ENCODE results near the gene CLIC5. TPM values are rescaled to one million over a fixed set of nuclear protein-coding genes. Genes with fewer than 3 reads are reported as not detected.

Gene CLIC5
- total and polyA plus RNA-seq, 12 donors: 28.1 to 372 (median 301) TPM

- H3K4me1 ChIP-seq: peaks cover 0 to 13% (median 3%) of the 10 kb centered on the region in 9 donors
- peak overlapping the region in 1 of 10 donors; percentile 11 for H3K27ac ChIP-seq
- WGBS, 2 donors: 61 to 71% methylated on average over 1 of the region's 1 CpG
- no peaks in the 10 kb centered on the region for H3K27me3 ChIP-seq
- intact Hi-C loops (cut with DNase I): loop anchor here in 2 of 10 donors (10.0 kb wide), 1 partner anchor 125 kb away; no protein-coding TSS in a partner anchor
- H3K4me3 ChIP-seq: no peak overlapping the region
- H3K9me3 ChIP-seq: peaks cover 0 to 16% (median 0%) of the 10 kb centered on the region in 11 donors
- TF ChIP-seq, protein P1, sequence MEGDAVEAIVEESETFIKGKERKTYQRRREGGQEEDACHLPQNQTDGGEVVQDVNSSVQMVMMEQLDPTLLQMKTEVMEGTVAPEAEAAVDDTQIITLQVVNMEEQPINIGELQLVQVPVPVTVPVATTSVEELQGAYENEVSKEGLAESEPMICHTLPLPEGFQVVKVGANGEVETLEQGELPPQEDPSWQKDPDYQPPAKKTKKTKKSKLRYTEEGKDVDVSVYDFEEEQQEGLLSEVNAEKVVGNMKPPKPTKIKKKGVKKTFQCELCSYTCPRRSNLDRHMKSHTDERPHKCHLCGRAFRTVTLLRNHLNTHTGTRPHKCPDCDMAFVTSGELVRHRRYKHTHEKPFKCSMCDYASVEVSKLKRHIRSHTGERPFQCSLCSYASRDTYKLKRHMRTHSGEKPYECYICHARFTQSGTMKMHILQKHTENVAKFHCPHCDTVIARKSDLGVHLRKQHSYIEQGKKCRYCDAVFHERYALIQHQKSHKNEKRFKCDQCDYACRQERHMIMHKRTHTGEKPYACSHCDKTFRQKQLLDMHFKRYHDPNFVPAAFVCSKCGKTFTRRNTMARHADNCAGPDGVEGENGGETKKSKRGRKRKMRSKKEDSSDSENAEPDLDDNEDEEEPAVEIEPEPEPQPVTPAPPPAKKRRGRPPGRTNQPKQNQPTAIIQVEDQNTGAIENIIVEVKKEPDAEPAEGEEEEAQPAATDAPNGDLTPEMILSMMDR (IDR thresholded peaks at IDR 0.05): peak in 2 of 9 donors; percentile 15 to 27
- H3K36me3 ChIP-seq: no peaks in the 10 kb centered on the region
- DNase-seq (no peak), ATAC-seq (peak in 5 of 8 donors; percentile 53 to 74 (median 72))
These were observed 43.9 kb upstream of the CLIC5 start for GRCh38 chr6:46059608-46060007.

- H3K4me3 ChIP-seq: no peak overlapping the region
- ATAC-seq (no peak), DNase-seq (no peak)
- peaks cover 0 to 20% (median 9%) of the 10 kb centered on the region in 9 donors for H3K4me1 ChIP-seq
- H3K27ac ChIP-seq: peak overlapping the region in 1 of 10 donors; percentile 11
- TF ChIP-seq, protein P1 (IDR thresholded peaks at IDR 0.05): no peak
- H3K27me3 ChIP-seq: no peaks in the 10 kb centered on the region
- intact Hi-C loops (cut with DNase I): loop anchor here in 2 of 10 donors (10.0 kb wide), 1 partner anchor 124 kb away; no protein-coding TSS in a partner anchor
- H3K36me3 ChIP-seq: no peaks in the 10 kb centered on the region
- 94 to 95% methylated on average over 1 of the region's 1 CpG for WGBS, 2 donors
- peaks cover 0 to 15% (median 0%) of the 10 kb centered on the region in 11 donors for H3K9me3 ChIP-seq
These were observed 43.3 kb upstream of the CLIC5 start for GRCh38 chr6:46058951-46059350.

GRCh38 chr6:46057792-46058191 is 42.1 kb upstream of the CLIC5 start:
- H3K4me3 ChIP-seq: no peak overlapping the region
- intact Hi-C loops (cut with DNase I): loop anchor here in 2 of 10 donors (10.0 kb wide), 1 partner anchor 123 kb away; no protein-coding TSS in a partner anchor
- no peak overlapping the region for H3K27ac ChIP-seq
- no peak for DNase-seq
- H3K36me3 ChIP-seq: no peaks in the 10 kb centered on the region
- no peak for ATAC-seq
- TF ChIP-seq, protein P1 (IDR thresholded peaks at IDR 0.05): no peak
- H3K4me1 ChIP-seq: peaks cover 0 to 31% (median 21%) of the 10 kb centered on the region in 9 donors
- peaks cover 0 to 11% (median 0%) of the 10 kb centered on the region in 11 donors for H3K9me3 ChIP-seq
- H3K27me3 ChIP-seq: no peaks in the 10 kb centered on the region

DNA sequence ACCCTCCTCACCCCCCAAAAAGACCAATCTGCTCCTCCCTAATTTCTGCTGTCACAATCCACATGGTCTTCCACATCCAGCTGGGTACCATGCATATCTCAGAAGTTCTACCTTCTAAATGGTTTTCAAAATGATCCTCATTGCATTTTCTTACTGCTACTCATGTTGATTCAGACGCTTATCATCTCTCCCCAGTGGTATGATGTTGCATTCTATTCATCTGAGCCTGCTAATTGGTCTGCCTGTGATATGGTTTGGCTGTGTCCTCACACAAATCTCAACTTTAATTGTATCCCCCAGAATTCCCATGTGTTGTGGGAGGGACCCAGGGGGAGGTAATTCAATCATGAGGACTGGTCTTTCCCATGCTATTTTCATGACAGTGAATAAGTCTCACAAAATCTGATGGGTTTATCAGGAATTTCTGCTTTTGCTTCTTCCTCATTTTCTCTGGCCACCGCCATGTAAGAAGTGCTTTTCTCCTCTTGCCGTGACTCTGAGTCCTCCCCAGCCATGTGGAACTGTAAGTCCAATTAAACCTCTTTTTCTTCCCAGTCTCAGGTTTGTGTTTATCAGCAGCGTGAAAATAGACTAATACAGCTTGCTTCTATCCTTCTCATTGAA is 41.4 kb upstream of the CLIC5 start:
- ATAC-seq: no peak
- Histone ChIP-seq H3K4me3 (no peak overlapping the region), H3K4me1 (peaks cover 3 to 39% (median 29%) of the 10 kb centered on the region in 9 donors), H3K27ac (no peak overlapping the region), H3K27me3 (no peaks in the 10 kb centered on the region), H3K36me3 (no peaks in the 10 kb centered on the region), H3K9me3 (peaks cover 0 to 11% (median 0%) of the 10 kb centered on the region in 11 donors)
- WGBS, 2 donors: 88 to 90% methylated on average over 4 of the region's 4 CpGs
- TF ChIP-seq, protein P1 (IDR thresholded peaks at IDR 0.05): no peak
- intact Hi-C loops (cut with DNase I): loop anchor here in 2 of 10 donors (10.0 kb wide), 1 partner anchor 122 kb away; no protein-coding TSS in a partner anchor
- no peak for DNase-seq

Measured in heart right ventricle (tissue), 16 donors.